WTC11 (cell line): ENCODE measurements around the gene SH3PXD2A.

ENCODE experiments used
- CTCF ChIP-seq: fragments of 200-600 bp; IDR thresholded peaks from 2 replicates; pipeline ENCODE4 v1.8.0; 2022; ENCODE audit warnings: antibody characterized with exemption
- FOXK1 ChIP-seq: sonication (generic); formaldehyde crosslinking; IDR thresholded peaks from 2 replicates; pipeline ENCODE4 v1.8.0; 2022; ENCODE audit warnings: mild to moderate bottlenecking, moderate library complexity, missing genetic modification reagents
- FOXP4 ChIP-seq: sonication (generic); formaldehyde crosslinking; IDR thresholded peaks from 2 replicates; pipeline ENCODE4 v1.8.0; 2022; ENCODE audit warnings: mild to moderate bottlenecking, missing genetic modification reagents
- GRHL2 ChIP-seq: fragments of 250-450 bp; sonication (Bioruptor Pico); IDR thresholded peaks from 2 replicates; pipeline ENCODE4 v1.8.0; 2022; ENCODE audit warnings: mild to moderate bottlenecking, moderate library complexity; ENCODE audit not compliant: insufficient replicate concordance, severe bottlenecking
- GTF2I ChIP-seq: fragments of 250-450 bp; sonication (Bioruptor Pico); conservative IDR thresholded peaks from 2 replicates; pipeline ENCODE4 v1.4.0; 2021; ENCODE audit warnings: mild to moderate bottlenecking
- HMGXB4 ChIP-seq: sonication (generic); formaldehyde crosslinking; IDR thresholded peaks from 2 replicates; pipeline ENCODE4 v1.8.1; 2023; ENCODE audit warnings: mild to moderate bottlenecking, moderate library complexity, missing genetic modification reagents
- MAX ChIP-seq: sonication (generic); formaldehyde crosslinking; IDR thresholded peaks from 2 replicates; pipeline ENCODE4 v1.8.0; 2022; ENCODE audit warnings: mild to moderate bottlenecking, missing genetic modification reagents
- NR1H2 ChIP-seq: sonication (generic); formaldehyde crosslinking; IDR thresholded peaks from 2 replicates; pipeline ENCODE4 v1.9.0; 2021; ENCODE audit warnings: mild to moderate bottlenecking, moderate library complexity, missing genetic modification reagents
- PRDM15 ChIP-seq: sonication (generic); formaldehyde crosslinking; IDR thresholded peaks from 2 replicates; pipeline ENCODE4 v1.8.0; 2022; ENCODE audit warnings: missing genetic modification reagents
- PREB ChIP-seq: sonication (generic); formaldehyde crosslinking; IDR thresholded peaks from 2 replicates; pipeline ENCODE4 v1.8.1; 2022; ENCODE audit warnings: mild to moderate bottlenecking, missing genetic modification reagents, moderate library complexity, borderline replicate concordance
- SP1 ChIP-seq: sonication (generic); formaldehyde crosslinking; conservative IDR thresholded peaks from 2 replicates; pipeline ENCODE4 v1.8.1; 2022; ENCODE audit warnings: missing genetic modification reagents
- TEAD4 ChIP-seq: sonication (generic); formaldehyde crosslinking; IDR thresholded peaks from 2 replicates; pipeline ENCODE4 v1.8.0; 2022; ENCODE audit warnings: mild to moderate bottlenecking, missing genetic modification reagents
- USF1 ChIP-seq: sonication (generic); formaldehyde crosslinking; IDR thresholded peaks from 2 replicates; pipeline ENCODE4 v1.8.0; 2022; ENCODE audit warnings: mild to moderate bottlenecking, missing genetic modification reagents
- ZNF138 ChIP-seq: sonication (generic); formaldehyde crosslinking; conservative IDR thresholded peaks from 2 replicates; pipeline ENCODE4 v1.8.1; 2022; ENCODE audit warnings: mild to moderate bottlenecking, moderate library complexity, missing genetic modification reagents

GRCh38 chr10:103552856-103553742 is 302.3 kb downstream of the SH3PXD2A start:
- TF ChIP-seq CTCF: no peak
- TF ChIP-seq GRHL2 (CRISPR knock-in tag): no peak
- TF ChIP-seq PREB: no peak
- TF ChIP-seq NR1H2: no peak
- TF ChIP-seq MAX (CRISPR knock-in tag): no peak
- TF ChIP-seq TEAD4 (CRISPR knock-in tag): no peak
- TF ChIP-seq GTF2I (CRISPR knock-in tag): no peak
- no peak for TF ChIP-seq SP1 (CRISPR knock-in tag)
- no peak for TF ChIP-seq PRDM15 (CRISPR knock-in tag)
- no peak for TF ChIP-seq ZNF138
- no peak for TF ChIP-seq FOXK1 (CRISPR knock-in tag)
- TF ChIP-seq FOXP4 (CRISPR knock-in tag): no peak
- TF ChIP-seq HMGXB4 (CRISPR knock-in tag): no peak
- TF ChIP-seq USF1 (CRISPR knock-in tag): no peak
